ENCODE data around the gene ENO1.
A peak's percentile ranks its signal among the peaks of the same experiment; 100 is the strongest.
"Not testable (repeated sequence)": the region's sequence is repeated elsewhere in the genome, so short reads cannot be mapped to it uniquely, and the experiment has no call there.

Gene ENO1

DNA sequence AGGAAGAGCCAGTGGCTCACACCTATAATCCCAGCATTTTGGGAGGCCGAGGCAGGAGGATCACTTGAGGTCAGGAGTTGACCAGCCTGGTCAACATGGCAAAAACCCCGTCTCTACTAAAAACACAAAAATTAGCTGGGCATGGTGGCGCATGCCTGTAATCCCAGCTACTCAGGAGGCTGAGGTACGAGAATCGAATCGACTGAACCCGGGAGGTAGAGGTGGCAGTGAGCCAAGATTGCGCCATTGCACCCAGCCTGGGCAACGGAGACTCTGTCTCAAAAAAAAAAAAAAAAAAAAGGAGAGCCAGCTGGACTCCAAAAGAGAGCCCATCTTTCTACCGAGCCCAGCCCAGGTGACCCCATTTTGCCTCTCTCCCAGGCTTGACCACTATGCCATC is 47.8 kb downstream of the ENO1 start:
- not testable (repeated sequence) for H3K4me3 Mint-ChIP-seq; H3K27ac Mint-ChIP-seq; H3K4me1 Mint-ChIP-seq (ENCODE audit: low read depth); H3K36me3 Mint-ChIP-seq (ENCODE audit: low read depth); DNase-seq (ENCODE audit: low spot score); H3K27me3 Mint-ChIP-seq (ENCODE audit: low read depth); H3K9me3 Mint-ChIP-seq

GRCh38 chr1:8825985-8826481 is 52.5 kb downstream of the ENO1 start:
- no peak overlapping the region for H3K4me3 Mint-ChIP-seq
- no peaks in the 10 kb centered on the region for H3K36me3 Mint-ChIP-seq (ENCODE audit: low read depth)
- no peaks in the 10 kb centered on the region for H3K9me3 Mint-ChIP-seq
- peaks cover 10% of the 10 kb centered on the region for H3K4me1 Mint-ChIP-seq (ENCODE audit: low read depth)
- peaks cover 11% of the 10 kb centered on the region for H3K27me3 Mint-ChIP-seq (ENCODE audit: low read depth)
- H3K27ac Mint-ChIP-seq: no peak overlapping the region
- no peak for DNase-seq (ENCODE audit: low spot score)

DNA sequence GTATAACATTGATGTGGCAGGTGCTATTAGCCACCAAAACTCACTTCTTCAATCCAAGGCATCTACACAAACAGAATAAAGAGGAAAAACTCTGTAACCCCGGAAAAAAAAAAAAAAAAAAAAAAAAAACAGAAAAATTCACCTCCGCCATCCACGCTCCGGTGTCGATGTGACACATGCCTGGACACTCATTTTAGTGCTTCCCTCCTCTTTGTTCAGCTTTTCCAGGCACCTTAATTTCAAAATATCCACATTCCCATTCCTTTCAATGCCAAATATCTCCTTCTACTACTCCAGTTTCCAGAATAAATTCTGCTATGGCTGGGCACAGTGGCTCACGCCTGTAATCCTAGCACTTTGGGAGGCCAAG is 55.2 kb downstream of the ENO1 start:
- Mint-ChIP-seq H3K4me1 (ENCODE audit: low read depth) (peaks cover 4% of the 10 kb centered on the region), H3K36me3 (ENCODE audit: low read depth) (no peaks in the 10 kb centered on the region), H3K27me3 (ENCODE audit: low read depth) (peaks cover 20% of the 10 kb centered on the region), H3K4me3 (no peak overlapping the region), H3K9me3 (no peaks in the 10 kb centered on the region), H3K27ac (no peak overlapping the region)
- no peak for DNase-seq (ENCODE audit: low spot score)

- H3K4me3 Mint-ChIP-seq: no peak overlapping the region
- H3K27me3 Mint-ChIP-seq (ENCODE audit: low read depth): peaks cover 20% of the 10 kb centered on the region
- H3K36me3 Mint-ChIP-seq (ENCODE audit: low read depth): no peaks in the 10 kb centered on the region
- no peaks in the 10 kb centered on the region for H3K9me3 Mint-ChIP-seq
- no peak for DNase-seq (ENCODE audit: low spot score)
- no peak overlapping the region for H3K27ac Mint-ChIP-seq
- peaks cover 7% of the 10 kb centered on the region for H3K4me1 Mint-ChIP-seq (ENCODE audit: low read depth)
Measured at GRCh38 chr1:8822373-8823294, 55.9 kb downstream of the ENO1 start.

- no peaks in the 10 kb centered on the region for H3K9me3 Mint-ChIP-seq
- H3K4me1 Mint-ChIP-seq (ENCODE audit: low read depth): peaks cover 12% of the 10 kb centered on the region
- H3K4me3 Mint-ChIP-seq: no peak overlapping the region
- peaks cover 20% of the 10 kb centered on the region for H3K27me3 Mint-ChIP-seq (ENCODE audit: low read depth)
- H3K36me3 Mint-ChIP-seq (ENCODE audit: low read depth): peaks cover 3% of the 10 kb centered on the region
- H3K27ac Mint-ChIP-seq: no peak overlapping the region
- no peak for DNase-seq (ENCODE audit: low spot score)
Measured at GRCh38 chr1:8821084-8821483, 57.4 kb downstream of the ENO1 start.

- not testable (repeated sequence) for H3K9me3 Mint-ChIP-seq; H3K36me3 Mint-ChIP-seq (ENCODE audit: low read depth); H3K27ac Mint-ChIP-seq; DNase-seq (ENCODE audit: low spot score)
- Mint-ChIP-seq H3K27me3 (ENCODE audit: low read depth) (peaks cover 20% of the 10 kb centered on the region), H3K4me3 (peak overlapping the region; percentile 86), H3K4me1 (ENCODE audit: low read depth) (peaks cover 34% of the 10 kb centered on the region)
Measured at GRCh38 chr1:8818789-8819188, 59.7 kb downstream of the ENO1 start.

DNA sequence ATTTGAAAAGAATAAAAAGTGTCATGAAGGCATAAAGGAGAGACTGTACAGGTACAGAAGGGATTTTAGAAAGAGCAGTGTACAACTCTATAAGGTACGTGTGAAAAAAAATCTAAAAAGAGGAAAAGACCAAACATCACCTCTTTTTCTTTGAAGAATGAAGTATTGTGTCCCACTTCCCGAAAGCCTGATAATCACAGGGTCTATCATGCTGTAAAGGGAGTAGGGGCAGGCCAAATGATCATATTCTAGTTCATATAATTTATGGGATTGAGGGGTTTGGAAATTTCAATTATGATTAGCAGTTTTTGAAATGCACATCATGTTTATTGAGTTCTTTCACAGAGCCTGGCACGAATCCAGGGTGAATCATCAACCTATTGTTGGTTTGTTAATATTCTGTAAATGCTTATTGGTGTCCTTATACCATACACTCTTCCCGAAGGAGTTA is 60.1 kb downstream of the ENO1 start:
- Mint-ChIP-seq H3K4me1 (ENCODE audit: low read depth) (peaks cover 35% of the 10 kb centered on the region), H3K4me3 (peak overlapping the region; percentile 86), H3K36me3 (ENCODE audit: low read depth) (peaks cover 3% of the 10 kb centered on the region), H3K27me3 (ENCODE audit: low read depth) (peaks cover 19% of the 10 kb centered on the region), H3K27ac (peak overlapping the region; percentile 73), H3K9me3 (no peaks in the 10 kb centered on the region)
- no peak for DNase-seq (ENCODE audit: low spot score)

DNA sequence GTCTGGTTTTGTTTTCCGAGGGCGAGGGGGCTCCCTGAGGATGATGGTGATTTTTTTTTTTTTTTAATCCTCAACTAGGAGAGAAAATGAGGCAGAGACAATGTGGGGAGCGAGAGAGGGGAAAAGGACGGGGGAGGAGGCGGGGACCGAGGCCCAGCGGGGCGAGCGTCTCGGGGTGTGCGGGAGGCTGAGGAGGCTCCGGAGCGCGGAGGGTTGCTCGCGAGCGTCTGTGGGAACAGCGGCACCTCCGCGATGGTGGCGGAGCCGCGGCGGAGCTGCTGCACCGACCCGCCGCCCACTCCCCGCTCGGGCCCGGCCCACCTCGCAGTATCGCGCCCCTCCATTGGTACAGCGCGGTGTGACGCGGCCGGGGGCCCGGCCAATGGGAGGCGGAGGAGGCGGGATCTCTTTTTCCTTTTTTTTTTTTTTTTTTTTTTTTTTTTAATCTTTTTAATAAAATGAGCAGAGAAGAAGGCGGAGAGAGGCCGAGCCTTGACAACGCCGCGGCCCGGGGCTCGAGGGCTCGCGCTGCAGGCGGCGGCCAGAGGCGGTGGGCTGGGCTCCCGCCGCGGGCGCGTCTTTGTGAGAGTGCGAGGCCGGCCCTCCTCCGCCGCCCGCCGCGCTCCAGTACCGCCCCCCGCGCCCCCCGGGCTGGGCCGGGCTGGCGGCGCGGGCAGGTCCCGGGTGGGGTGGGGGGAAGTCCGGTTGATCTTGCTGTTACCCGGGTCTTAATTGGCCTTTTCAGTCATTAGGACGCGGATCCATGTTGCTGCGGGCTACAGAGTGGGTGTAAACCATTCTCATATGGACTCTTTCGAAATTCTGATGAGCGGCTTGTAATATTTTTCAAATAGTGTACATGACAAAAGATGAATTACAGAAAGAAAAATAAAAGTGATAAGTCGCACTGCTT is 60.8 kb downstream of the ENO1 start, which contains the start of gene RERE:
TSS of gene RERE (minus strand) at position 229 of the 913 bp plus-strand sequence.
- DNase-seq (ENCODE audit: low spot score): peak; percentile 96
- Mint-ChIP-seq H3K27ac (peak within 1 kb of the TSS; percentile 90), H3K4me3 (peak within 1 kb of the TSS; percentile 92), H3K4me1 (ENCODE audit: low read depth) (peaks cover 39% of the 10 kb centered on the region), H3K36me3 (ENCODE audit: low read depth) (peaks cover 3% of the 10 kb centered on the region), H3K27me3 (ENCODE audit: low read depth) (peaks cover 18% of the 10 kb centered on the region), H3K9me3 (no peaks in the 10 kb centered on the region)

DNA sequence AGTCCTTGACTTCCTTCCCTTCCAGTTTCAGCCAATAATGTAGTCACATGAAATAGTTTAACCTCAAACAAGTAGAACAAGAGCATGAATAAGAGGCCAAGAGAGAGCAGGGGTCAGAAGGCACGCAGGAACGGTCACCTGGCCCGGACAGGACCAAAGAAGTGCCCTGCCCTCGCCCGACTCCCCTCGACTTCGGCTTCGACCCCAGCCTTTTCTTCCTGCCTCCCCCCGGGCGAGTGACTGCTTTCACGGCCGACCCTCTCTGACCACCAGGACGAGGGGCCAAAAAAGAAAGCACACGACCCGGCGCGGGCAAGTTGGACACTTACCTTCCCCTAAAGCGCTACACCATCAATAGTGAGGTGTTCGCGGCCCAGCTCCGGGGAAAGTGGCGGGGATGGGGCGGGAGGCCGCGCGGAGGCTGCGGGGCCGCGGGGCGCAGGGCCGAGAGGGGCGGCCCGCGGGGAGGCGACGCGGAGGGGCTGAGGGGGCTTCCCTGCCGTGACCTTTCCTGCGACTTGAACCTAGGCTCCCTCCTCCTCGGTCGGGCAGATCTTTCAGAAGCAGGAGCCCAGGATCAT is 61.6 kb downstream of the ENO1 start:
- peak overlapping the region; percentile 92 for H3K4me3 Mint-ChIP-seq
- H3K9me3 Mint-ChIP-seq: no peaks in the 10 kb centered on the region
- peak overlapping the region; percentile 90 for H3K27ac Mint-ChIP-seq
- peaks cover 39% of the 10 kb centered on the region for H3K4me1 Mint-ChIP-seq (ENCODE audit: low read depth)
- peaks cover 3% of the 10 kb centered on the region for H3K36me3 Mint-ChIP-seq (ENCODE audit: low read depth)
- peak; percentile 14 for DNase-seq (ENCODE audit: low spot score)
- peaks cover 14% of the 10 kb centered on the region for H3K27me3 Mint-ChIP-seq (ENCODE audit: low read depth)

- Mint-ChIP-seq H3K4me1 (ENCODE audit: low read depth) (peaks cover 39% of the 10 kb centered on the region), H3K27ac (peak overlapping the region; percentile 90), H3K4me3 (peak overlapping the region; percentile 92), H3K27me3 (ENCODE audit: low read depth) (peaks cover 11% of the 10 kb centered on the region), H3K36me3 (ENCODE audit: low read depth) (peaks cover 3% of the 10 kb centered on the region), H3K9me3 (no peaks in the 10 kb centered on the region)
- no peak for DNase-seq (ENCODE audit: low spot score)
Measured at GRCh38 chr1:8816264-8816663, 62.2 kb downstream of the ENO1 start.

DNA sequence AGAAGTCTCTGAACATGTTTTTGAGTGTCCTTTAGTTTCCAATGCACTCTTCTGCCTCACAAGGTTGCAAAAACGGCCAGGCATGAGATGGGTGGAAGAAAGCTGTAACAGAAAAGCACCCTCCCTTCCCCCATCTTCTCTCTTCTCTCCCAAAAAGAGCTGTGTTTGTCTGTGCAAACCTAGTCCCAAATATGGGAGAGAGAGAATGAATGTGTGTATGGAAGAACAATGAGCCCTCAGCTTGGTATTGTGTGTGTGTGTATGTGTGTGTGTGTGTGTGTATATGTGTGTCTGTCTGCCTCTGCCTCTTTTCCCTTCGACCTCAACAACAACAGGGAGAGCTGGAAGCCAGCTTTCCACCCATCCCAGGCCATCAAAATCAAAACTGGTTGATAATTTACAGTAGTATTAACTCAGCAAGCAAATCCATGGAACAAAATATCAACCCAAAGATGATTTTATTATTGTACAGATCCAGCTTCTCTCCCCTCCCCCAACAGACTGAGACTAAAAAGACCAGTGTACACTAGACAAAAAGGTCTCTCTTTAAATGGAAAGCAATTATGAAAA is 62.8 kb downstream of the ENO1 start:
- Mint-ChIP-seq H3K27me3 (ENCODE audit: low read depth) (peaks cover 7% of the 10 kb centered on the region), H3K27ac (peak overlapping the region; percentile 90), H3K4me1 (ENCODE audit: low read depth) (peaks cover 37% of the 10 kb centered on the region), H3K9me3 (no peaks in the 10 kb centered on the region), H3K36me3 (ENCODE audit: low read depth) (peaks cover 3% of the 10 kb centered on the region), H3K4me3 (peak overlapping the region; percentile 92)
- no peak for DNase-seq (ENCODE audit: low spot score)

DNA sequence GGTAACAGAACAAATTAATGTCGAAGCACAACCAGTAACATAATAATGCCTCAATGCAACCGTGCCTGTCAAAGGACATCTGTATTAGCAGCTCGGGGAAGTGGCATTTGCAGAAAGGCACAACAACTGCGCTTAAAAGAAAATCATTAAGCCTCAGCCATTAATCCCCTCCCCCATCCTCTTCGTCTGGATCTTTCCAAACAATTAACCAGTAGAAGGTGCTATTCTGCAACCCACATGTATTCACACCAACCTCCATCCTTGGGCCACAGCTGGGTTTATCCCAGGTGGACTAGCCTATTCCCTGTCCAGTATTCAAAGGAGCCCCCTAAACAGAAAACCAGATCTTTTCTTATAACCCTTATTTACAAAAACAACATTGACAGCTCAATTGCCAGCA is 63.6 kb downstream of the ENO1 start:
- Mint-ChIP-seq H3K4me3 (peak overlapping the region; percentile 92), H3K4me1 (ENCODE audit: low read depth) (peaks cover 37% of the 10 kb centered on the region), H3K27ac (peak overlapping the region; percentile 56), H3K27me3 (ENCODE audit: low read depth) (peaks cover 4% of the 10 kb centered on the region), H3K36me3 (ENCODE audit: low read depth) (peaks cover 3% of the 10 kb centered on the region), H3K9me3 (no peaks in the 10 kb centered on the region)
- no peak for DNase-seq (ENCODE audit: low spot score)

DNA sequence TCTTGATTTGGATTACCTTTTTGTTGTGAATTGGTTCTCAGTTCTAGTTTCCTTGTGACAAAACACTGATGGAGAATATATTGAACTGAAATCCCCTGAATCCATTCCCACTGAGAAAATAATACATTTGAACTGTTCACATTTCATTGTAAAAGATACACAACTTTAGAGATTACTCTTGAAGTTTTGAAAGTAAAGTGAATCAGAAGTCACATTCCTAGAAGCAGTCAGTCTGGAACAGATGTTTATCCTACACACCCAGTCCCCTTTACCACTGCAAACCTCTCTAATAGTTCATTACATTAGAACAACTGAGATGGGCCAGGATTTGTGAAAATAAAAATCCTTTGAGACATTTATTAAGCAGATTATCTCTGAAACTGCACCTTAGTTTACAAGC is 64.5 kb downstream of the ENO1 start:
- Mint-ChIP-seq H3K9me3 (no peaks in the 10 kb centered on the region), H3K4me1 (ENCODE audit: low read depth) (peaks cover 39% of the 10 kb centered on the region), H3K27ac (no peak overlapping the region), H3K27me3 (ENCODE audit: low read depth) (peaks cover 1% of the 10 kb centered on the region), H3K36me3 (ENCODE audit: low read depth) (peaks cover 3% of the 10 kb centered on the region), H3K4me3 (no peak overlapping the region)
- no peak for DNase-seq (ENCODE audit: low spot score)
